ENCODE results near the gene ALG9. TPM values are rescaled to one million over a fixed set of nuclear protein-coding genes. Genes with fewer than 3 reads are reported as not detected.
"Not testable (repeated sequence)": the region's sequence is repeated elsewhere in the genome, so short reads cannot be mapped to it uniquely, and the experiment has no call there.

ALG9 gene
- total RNA-seq, 1 donor from 2014 or later, result 12.4 TPM

DNA sequence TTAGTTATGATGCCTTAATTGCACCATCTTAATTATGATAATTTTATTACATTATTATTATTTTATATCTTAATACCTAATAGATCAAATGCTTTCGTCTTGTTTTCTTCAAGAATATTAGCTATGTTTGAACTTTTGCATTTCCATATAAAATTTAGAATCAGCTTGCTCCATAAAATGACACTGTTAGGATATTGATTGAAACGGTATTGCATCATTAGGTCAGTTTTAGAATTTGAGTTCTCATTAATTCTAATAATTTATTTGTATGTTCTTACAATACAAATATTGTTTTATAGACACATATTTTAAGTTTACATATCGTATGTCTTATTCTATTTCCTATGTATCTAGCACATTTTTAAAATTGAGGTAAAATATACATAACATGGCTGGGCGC lies 14.7 kb upstream of the ALG9 start:
- no peak for ATAC-seq (ENCODE audit: poor library complexity)
- no peak for DNase-seq
- intact Hi-C loops (cut with DNase I), result no loop called here

GRCh38 chr11:111885053-111885452 lies 13.7 kb upstream of the ALG9 start:
- DNase-seq; intact Hi-C loops (cut with DNase I); ATAC-seq (ENCODE audit: poor library complexity): not testable (repeated sequence)

GRCh38 chr11:111882202-111882601 lies 10.8 kb upstream of the ALG9 start:
- intact Hi-C loops (cut with DNase I), result no loop called here
- DNase-seq, result no peak
- no peak for ATAC-seq (ENCODE audit: poor library complexity)

DNA sequence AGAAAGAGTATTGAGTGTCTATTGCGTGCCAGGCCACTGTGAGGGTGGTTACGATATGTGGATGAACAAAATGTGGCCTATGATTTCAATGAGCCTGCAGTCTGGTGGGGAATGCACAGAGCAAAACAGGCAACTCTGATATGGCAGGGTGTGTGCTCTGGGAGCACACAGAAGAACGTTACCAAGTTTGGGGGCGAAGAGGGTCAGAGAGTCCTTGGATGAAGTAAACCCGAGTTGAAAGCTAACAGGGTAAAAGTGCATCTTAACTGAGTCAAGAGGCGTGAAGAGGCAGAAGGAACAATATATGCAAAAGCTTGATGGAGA lies 8.2 kb upstream of the ALG9 start:
- ATAC-seq (ENCODE audit: poor library complexity) (peak; percentile 13), DNase-seq (no peak)
- intact Hi-C loops (cut with DNase I), result loop anchor here (5.0 to 10.0 kb wide), 3 partner anchors 48 to 205 kb away; partner anchors contain the start of genes SDHD and TIMM8B

- ATAC-seq (ENCODE audit: poor library complexity) (peak; percentile 96), DNase-seq (peak; percentile 96)
- intact Hi-C loops (cut with DNase I), result loop anchor here (5.0 to 10.0 kb wide), 3 partner anchors 48 to 206 kb away; partner anchors contain the start of genes SDHD and TIMM8B
Measured at GRCh38 chr11:111878849-111879636, 7.7 kb upstream of the ALG9 start, which contains the start of the genes CFAP68 and FDXACB1. Gene CFAP68, plus strand, starts transcription at chr11:111879541. Its CDS starts 20 bp downstream, at chr11:111879561. Gene FDXACB1, minus strand, starts transcription at chr11:111879165. Its CDS starts 33 bp downstream, at chr11:111879132.

GRCh38 chr11:111878385-111878848 lies 7.0 kb upstream of the ALG9 start:
- no peak for DNase-seq
- intact Hi-C loops (cut with DNase I), result loop anchor here (5.0 to 10.0 kb wide), 3 partner anchors 49 to 206 kb away; partner anchors contain the start of genes SDHD and TIMM8B
- peak; percentile 1 for ATAC-seq (ENCODE audit: poor library complexity)

GRCh38 chr11:111871693-111872161 lies 346 bp upstream of the ALG9 start:
- ATAC-seq (ENCODE audit: poor library complexity) (peak; percentile 37), DNase-seq (no peak)
- intact Hi-C loops (cut with DNase I), result loop anchor here (10.0 kb wide), 1 partner anchor 213 kb away; the partner anchor contains the start of genes SDHD and TIMM8B

DNA sequence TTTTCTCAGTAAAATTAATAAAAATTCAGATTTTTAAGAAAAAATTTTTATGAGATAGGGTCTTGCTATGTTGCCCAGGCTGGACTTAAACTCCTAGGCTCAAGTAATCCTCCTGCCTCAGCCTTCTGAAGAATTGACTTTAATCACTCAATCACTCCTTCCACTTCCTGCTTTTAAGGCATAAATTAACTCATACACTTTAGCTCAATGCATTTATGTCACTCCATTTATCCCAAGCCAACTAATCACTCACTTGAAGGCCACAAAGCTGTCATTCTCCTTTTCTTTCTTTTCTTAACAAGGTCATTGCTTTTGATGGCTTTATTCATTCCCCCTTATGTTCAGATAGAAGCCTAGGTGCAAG lies 877 bp downstream of the ALG9 start:
- no peak for DNase-seq
- intact Hi-C loops (cut with DNase I), result loop anchor here (10.0 kb wide), 1 partner anchor 214 kb away; the partner anchor contains the start of genes SDHD and TIMM8B

DNA sequence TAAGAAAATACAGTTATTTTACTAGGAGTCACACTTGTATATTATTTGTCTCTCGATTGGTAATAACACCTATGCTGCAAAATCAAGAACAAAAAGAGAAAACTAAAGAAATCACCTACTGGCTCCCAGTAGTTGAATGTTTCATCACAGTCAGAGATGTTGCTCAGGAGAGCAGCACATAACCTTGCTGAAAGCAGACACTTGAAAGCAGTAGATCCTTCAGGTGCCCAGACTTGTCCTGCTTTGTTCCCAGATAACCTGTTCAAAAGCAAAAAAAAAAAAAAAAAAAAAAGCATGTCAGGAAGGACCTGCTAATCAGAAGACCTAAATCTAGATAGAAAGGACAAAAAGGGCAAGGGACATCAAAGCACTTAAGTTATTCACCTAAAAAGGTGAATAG lies 1.3 kb downstream of the ALG9 start:
- intact Hi-C loops (cut with DNase I), result loop anchor here (10.0 kb wide), 1 partner anchor 215 kb away; the partner anchor contains the start of genes SDHD and TIMM8B
- no peak for DNase-seq
- ATAC-seq (ENCODE audit: poor library complexity), result no peak

More for the DNA sequence above, 877 bp downstream of the ALG9 start:
- ATAC-seq (ENCODE audit: poor library complexity), result no peak

GRCh38 chr11:111860257-111860656 lies 11.1 kb downstream of the ALG9 start:
- ATAC-seq (ENCODE audit: poor library complexity) (no peak), DNase-seq (no peak)
- intact Hi-C loops (cut with DNase I), result no loop called here

DNA sequence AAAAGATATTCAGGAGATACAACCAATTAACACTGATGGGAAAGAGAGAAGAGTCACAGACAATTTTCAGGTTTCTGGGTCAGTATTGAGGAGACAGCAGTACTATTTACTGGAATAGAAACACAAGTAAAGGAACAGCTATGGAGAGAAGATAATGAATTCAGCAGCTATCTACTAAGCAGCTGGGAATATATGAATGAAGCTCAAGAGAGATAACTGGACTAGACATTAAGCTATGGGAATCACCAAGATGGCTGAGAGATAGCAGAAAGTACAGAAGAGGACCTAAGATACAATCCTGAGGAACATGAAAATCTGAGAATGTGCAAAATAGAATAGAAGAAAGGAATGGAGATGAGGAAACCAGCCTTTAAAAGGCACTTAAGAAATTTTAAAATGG lies 15.9 kb downstream of the ALG9 start:
- ATAC-seq (ENCODE audit: poor library complexity) (no peak), DNase-seq (no peak)
- intact Hi-C loops (cut with DNase I), result no loop called here

DNA sequence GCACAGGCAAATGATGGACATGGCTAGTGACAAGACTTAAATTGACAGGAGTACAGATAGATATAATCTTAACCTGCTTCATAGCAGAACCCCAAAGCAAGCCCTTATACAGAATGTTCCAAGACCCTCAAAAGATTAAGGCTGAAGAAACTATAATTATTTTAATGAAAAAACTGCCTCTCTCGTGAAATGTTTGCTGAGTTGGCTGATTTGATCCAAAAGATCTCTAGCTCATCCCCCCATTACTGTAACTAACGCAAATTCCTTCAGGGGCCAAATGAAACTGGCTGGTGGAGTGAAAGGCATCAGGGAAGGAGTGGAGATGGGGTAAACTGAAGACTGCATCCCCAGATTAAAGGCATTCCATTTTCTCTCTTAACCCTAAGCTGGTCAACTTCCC lies 19.3 kb downstream of the ALG9 start:
- ATAC-seq (ENCODE audit: poor library complexity) (no peak), DNase-seq (no peak)
- intact Hi-C loops (cut with DNase I), result no loop called here

DNA sequence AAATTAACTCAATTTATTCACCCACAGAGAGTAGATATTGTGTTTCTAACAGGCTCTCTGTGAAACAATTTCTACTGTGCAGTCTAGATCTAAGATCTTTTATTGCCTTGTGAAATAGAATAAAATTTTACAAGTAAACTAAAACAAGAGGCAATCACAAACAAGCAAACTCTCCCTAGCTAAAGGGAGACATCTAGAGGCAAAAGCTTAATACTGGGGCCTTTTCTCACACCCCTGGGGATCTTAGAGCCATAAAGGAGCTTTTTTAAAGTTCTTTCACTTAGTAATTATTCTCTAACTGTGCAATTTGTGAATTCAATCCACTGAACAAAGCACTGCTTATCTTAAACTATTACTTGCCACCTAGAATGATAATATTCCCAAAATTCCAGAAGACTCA lies 19.7 kb downstream of the ALG9 start:
- ATAC-seq (ENCODE audit: poor library complexity), result no peak
- intact Hi-C loops (cut with DNase I), result no loop called here
- DNase-seq, result no peak

- no peak for DNase-seq
- no peak for ATAC-seq (ENCODE audit: poor library complexity)
- intact Hi-C loops (cut with DNase I), result no loop called here
Measured at GRCh38 chr11:111851067-111851466, 20.3 kb downstream of the ALG9 start.

GRCh38 chr11:111849631-111850030 lies 21.8 kb downstream of the ALG9 start:
- ATAC-seq (ENCODE audit: poor library complexity) (no peak), DNase-seq (no peak)
- intact Hi-C loops (cut with DNase I), result no loop called here

DNA sequence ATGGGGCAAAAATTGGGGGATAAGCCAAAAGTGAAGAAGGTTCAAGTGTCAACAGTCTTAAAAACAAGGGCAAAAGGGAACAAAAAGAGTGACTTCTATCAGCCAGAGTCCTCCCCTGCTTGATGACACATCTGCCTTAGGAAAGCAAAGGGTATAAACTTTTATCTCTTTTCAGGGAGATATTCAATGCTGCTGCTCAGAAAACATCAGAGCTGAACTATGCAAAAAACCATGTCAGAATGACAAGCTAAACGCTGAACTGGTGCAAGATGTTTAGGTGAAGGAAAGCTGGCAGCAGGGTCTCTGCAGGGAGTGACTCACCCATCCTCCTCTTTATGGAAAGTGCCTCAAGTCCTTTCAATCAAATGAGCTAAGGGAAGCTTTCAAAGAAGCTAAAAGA lies 24.7 kb downstream of the ALG9 start:
- DNase-seq (no peak), ATAC-seq (ENCODE audit: poor library complexity) (no peak)
- intact Hi-C loops (cut with DNase I), result no loop called here

GRCh38 chr11:111846063-111846462 lies 25.3 kb downstream of the ALG9 start:
- ATAC-seq (ENCODE audit: poor library complexity) (no peak), DNase-seq (no peak)
- intact Hi-C loops (cut with DNase I), result no loop called here

GRCh38 chr11:111845276-111846028 lies 25.9 kb downstream of the ALG9 start:
- intact Hi-C loops (cut with DNase I), result no loop called here
- ATAC-seq (ENCODE audit: poor library complexity), result no peak
- DNase-seq, result no peak

GRCh38 chr11:111843661-111844060 lies 27.7 kb downstream of the ALG9 start:
- no peak for ATAC-seq (ENCODE audit: poor library complexity)
- no peak for DNase-seq
- intact Hi-C loops (cut with DNase I), result loop anchor here (5.0 kb wide), 2 partner anchors 241 to 256 kb away; partner anchors contain the start of gene SIK2
